ENCODE results near the gene GINS1.

GINS1 gene

GRCh38 chr20:25424536-25424935, 17.1 kb downstream of the GINS1 start:
- no peaks in the 10 kb centered on the region for H3K27me3 ChIP-seq (ENCODE audit: insufficient read depth, low read depth, severe bottlenecking)
- no peak overlapping the region for H3K4me3 ChIP-seq (ENCODE audit: low read depth, low read length)
- no peak overlapping the region for H3K27ac ChIP-seq
- peaks cover 58% of the 10 kb centered on the region for H3K36me3 ChIP-seq
- no peak for TF ChIP-seq CTCF (IDR thresholded peaks at IDR 0.05; ENCODE audit: low read depth, low read length)
- DNase-seq = no peak
- H3K9me3 ChIP-seq (ENCODE audit: severe bottlenecking) = no peaks in the 10 kb centered on the region

- no peaks in the 10 kb centered on the region for H3K27me3 ChIP-seq (ENCODE audit: insufficient read depth, low read depth, severe bottlenecking)
- no peak for DNase-seq
- H3K27ac ChIP-seq = no peak overlapping the region
- H3K36me3 ChIP-seq = peaks cover 55% of the 10 kb centered on the region
- H3K4me3 ChIP-seq (ENCODE audit: low read depth, low read length) = no peak overlapping the region
- H3K9me3 ChIP-seq (ENCODE audit: severe bottlenecking) = no peaks in the 10 kb centered on the region
- TF ChIP-seq CTCF (IDR thresholded peaks at IDR 0.05; ENCODE audit: low read depth, low read length) = no peak
These were observed 29.7 kb downstream of the GINS1 start for GRCh38 chr20:25437153-25437581.

- Histone ChIP-seq H3K9me3 (ENCODE audit: severe bottlenecking) (no peaks in the 10 kb centered on the region), H3K36me3 (peaks cover 51% of the 10 kb centered on the region), H3K4me3 (ENCODE audit: low read depth, low read length) (no peak overlapping the region), H3K27ac (no peak overlapping the region), H3K27me3 (ENCODE audit: insufficient read depth, low read depth, severe bottlenecking) (no peaks in the 10 kb centered on the region)
- no peak for DNase-seq
- TF ChIP-seq CTCF (IDR thresholded peaks at IDR 0.05; ENCODE audit: low read depth, low read length) = no peak
These were observed 31.9 kb downstream of the GINS1 start for GRCh38 chr20:25439328-25439727.

- H3K36me3 ChIP-seq = peaks cover 55% of the 10 kb centered on the region
- no peak for TF ChIP-seq CTCF (IDR thresholded peaks at IDR 0.05; ENCODE audit: low read depth, low read length)
- no peak overlapping the region for H3K27ac ChIP-seq
- no peak for DNase-seq
- H3K4me3 ChIP-seq (ENCODE audit: low read depth, low read length) = no peak overlapping the region
- H3K27me3 ChIP-seq (ENCODE audit: insufficient read depth, low read depth, severe bottlenecking) = no peaks in the 10 kb centered on the region
- H3K9me3 ChIP-seq (ENCODE audit: severe bottlenecking) = no peaks in the 10 kb centered on the region
These were observed 37.1 kb downstream of the GINS1 start for GRCh38 chr20:25444556-25444955.

- no peak for DNase-seq
- H3K36me3 ChIP-seq = peaks cover 51% of the 10 kb centered on the region
- H3K4me3 ChIP-seq (ENCODE audit: low read depth, low read length) = no peak overlapping the region
- no peak overlapping the region for H3K27ac ChIP-seq
- TF ChIP-seq CTCF (IDR thresholded peaks at IDR 0.05; ENCODE audit: low read depth, low read length) = no peak
- no peaks in the 10 kb centered on the region for H3K9me3 ChIP-seq (ENCODE audit: severe bottlenecking)
- H3K27me3 ChIP-seq (ENCODE audit: insufficient read depth, low read depth, severe bottlenecking) = no peaks in the 10 kb centered on the region
These were observed 40.2 kb downstream of the GINS1 start for GRCh38 chr20:25447671-25448070.

GRCh38 chr20:25452333-25452732, 44.9 kb downstream of the GINS1 start:
- TF ChIP-seq CTCF (IDR thresholded peaks at IDR 0.05; ENCODE audit: low read depth, low read length) = no peak
- Histone ChIP-seq H3K9me3 (ENCODE audit: severe bottlenecking) (no peaks in the 10 kb centered on the region), H3K4me3 (ENCODE audit: low read depth, low read length) (no peak overlapping the region), H3K36me3 (peaks cover 55% of the 10 kb centered on the region), H3K27ac (no peak overlapping the region), H3K27me3 (ENCODE audit: insufficient read depth, low read depth, severe bottlenecking) (no peaks in the 10 kb centered on the region)
- no peak for DNase-seq

Measured in WERI-Rb-1 (cell line).